Right forelimb (tissue), 1 donor: ENCODE data around the gene CISH.

Experiments
- DNase-seq: peaks from one replicate; pipeline ENCODE4 v3.0.0-alpha.2; 2018

CISH gene

GRCh38 chr3:50611464-50612233 lies at the start of gene CISH:
Gene CISH, minus strand, starts transcription at chr3:50611774. Its CDS starts 124 bp downstream, at chr3:50611650.
- peak; percentile 99 for DNase-seq

- DNase-seq = no peak
Observed at GRCh38 chr3:50660386-50660785, 48.8 kb upstream of the CISH start.

GRCh38 chr3:50658831-50659230 lies 47.3 kb upstream of the CISH start:
- no peak for DNase-seq

GRCh38 chr3:50658416-50658815 lies 46.8 kb upstream of the CISH start:
- DNase-seq = no peak

GRCh38 chr3:50657816-50658215 lies 46.2 kb upstream of the CISH start:
- peak; percentile 31 for DNase-seq

GRCh38 chr3:50657407-50657806 lies 45.8 kb upstream of the CISH start:
- DNase-seq = peak; percentile 11

GRCh38 chr3:50656417-50657195 lies 45.0 kb upstream of the CISH start:
- peak; percentile 26 for DNase-seq

- no peak for DNase-seq
Observed at GRCh38 chr3:50655009-50655830, 43.6 kb upstream of the CISH start.

GRCh38 chr3:50653937-50654595 lies 42.5 kb upstream of the CISH start:
- DNase-seq = no peak

- DNase-seq = no peak
Observed at GRCh38 chr3:50652709-50653108, 41.1 kb upstream of the CISH start.

GRCh38 chr3:50651920-50652529 lies 40.5 kb upstream of the CISH start:
- no peak for DNase-seq

- no peak for DNase-seq
Observed at GRCh38 chr3:50651445-50651844, 39.9 kb upstream of the CISH start.

GRCh38 chr3:50650018-50650417 lies 38.4 kb upstream of the CISH start:
- DNase-seq = no peak

GRCh38 chr3:50649451-50649931 lies 37.9 kb upstream of the CISH start:
- no peak for DNase-seq

- DNase-seq = no peak
Observed at GRCh38 chr3:50648944-50649343, 37.4 kb upstream of the CISH start.

GRCh38 chr3:50648313-50648712 lies 36.7 kb upstream of the CISH start:
- DNase-seq = no peak

- DNase-seq = no peak
Observed at GRCh38 chr3:50645378-50645777, 33.8 kb upstream of the CISH start.

- no peak for DNase-seq
Observed at GRCh38 chr3:50644561-50644960, 33.0 kb upstream of the CISH start.

- no peak for DNase-seq
Observed at GRCh38 chr3:50642382-50642781, 30.8 kb upstream of the CISH start.

- DNase-seq = no peak
Observed at GRCh38 chr3:50639055-50639494, 27.5 kb upstream of the CISH start.

- no peak for DNase-seq
Observed at GRCh38 chr3:50637945-50638344, 26.4 kb upstream of the CISH start.

GRCh38 chr3:50637011-50637410 lies 25.4 kb upstream of the CISH start:
- DNase-seq = no peak
